Muscle of leg (tissue), 11 donors: ENCODE results near the gene IQCE. TPM values are rescaled to one million over a fixed set of nuclear protein-coding genes. Genes with fewer than 3 reads are reported as not detected.

ENCODE experiments used
- DNase-seq: peaks from one replicate; pipeline ENCODE4 v3.0.0; 2013
- H3K27ac ChIP-seq: one replicate; pipeline ENCODE4 v1.5.1; 2013; ENCODE audit warnings: mild to moderate bottlenecking, low read length, control low read depth
- H3K27me3 ChIP-seq: one replicate; pipeline ENCODE4 v1.6.1; 2013; ENCODE audit warnings: low read length; ENCODE audit not compliant: control insufficient read depth, insufficient read depth
- H3K36me3 ChIP-seq: one replicate; pipeline ENCODE4 v1.6.1; 2013; ENCODE audit warnings: low read length; ENCODE audit not compliant: control insufficient read depth, insufficient read depth
- H3K4me1 ChIP-seq: one replicate; pipeline ENCODE4 v1.6.1; 2013; ENCODE audit warnings: low read length; ENCODE audit not compliant: control insufficient read depth, insufficient read depth
- H3K4me3 ChIP-seq: one replicate; pipeline ENCODE4 v1.5.1; 2013; ENCODE audit warnings: low read length, control low read depth
- H3K9me3 ChIP-seq: replicated peaks from 2 replicates; pipeline ENCODE4 v1.6.1; 2013; ENCODE audit warnings: low read depth, low read length; ENCODE audit not compliant: control insufficient read depth
- WGBS: methylation state at CpG from one replicate; pipeline ENCODE4 v1.1.5; 2013; ENCODE audit warnings: missing lambda C conversion rate; ENCODE audit not compliant: insufficient coverage; 5-methylcytosine and 5-hydroxymethylcytosine counted together
- polyA plus RNA-seq, 8 donors: library from polyadenylated mRNA; unstranded; fragments of 120-200 nt; gene quantifications; one replicate each; pipeline versions ENCODE4 v1.2.1 to v1.2.3, GENCODE V29; 2013; ENCODE audit warnings: inconsistent platforms in 1 of 8, low replicate concordance in 1 of 8; ENCODE audit not compliant: insufficient read length in 8 of 8, insufficient read depth in 1 of 8
- total RNA-seq: library from RNA; stranded (reverse); fragments of 120-200 nt; gene quantifications from one replicate; pipeline ENCODE4 v1.2.4, GENCODE V29; 2013

Gene IQCE
- total and polyA plus RNA-seq, 9 donors = 4.7 to 9.6 (median 7.1) TPM

- 37% methylated on average over 18 of the region's 22 CpGs for WGBS
- peak; percentile 42 for DNase-seq
- H3K4me1 ChIP-seq = peaks cover 77% of the 10 kb centered on the region
- H3K9me3 ChIP-seq = no peaks in the 10 kb centered on the region
- no peak overlapping the region for H3K4me3 ChIP-seq
- no peaks in the 10 kb centered on the region for H3K36me3 ChIP-seq
- no peaks in the 10 kb centered on the region for H3K27me3 ChIP-seq
- no peak overlapping the region for H3K27ac ChIP-seq
Measured at GRCh38 chr7:2617325-2617905, 58.6 kb downstream of the IQCE start.

GRCh38 chr7:2619116-2619515, 60.3 kb downstream of the IQCE start:
- peak; percentile 81 for DNase-seq
- Histone ChIP-seq H3K27ac (peak overlapping the region; percentile 62), H3K9me3 (no peaks in the 10 kb centered on the region), H3K36me3 (no peaks in the 10 kb centered on the region), H3K4me3 (no peak overlapping the region), H3K27me3 (no peaks in the 10 kb centered on the region), H3K4me1 (peaks cover 77% of the 10 kb centered on the region)
- 27% methylated on average over 4 of the region's 9 CpGs for WGBS

GRCh38 chr7:2621061-2621828, 62.5 kb downstream of the IQCE start:
- WGBS = 12% methylated on average over 16 of the region's 23 CpGs
- no peak overlapping the region for H3K4me3 ChIP-seq
- H3K27ac ChIP-seq = peak overlapping the region; percentile 87
- peaks cover 76% of the 10 kb centered on the region for H3K4me1 ChIP-seq
- H3K9me3 ChIP-seq = no peaks in the 10 kb centered on the region
- H3K36me3 ChIP-seq = no peaks in the 10 kb centered on the region
- no peaks in the 10 kb centered on the region for H3K27me3 ChIP-seq
- DNase-seq = peak; percentile 87

- no peaks in the 10 kb centered on the region for H3K27me3 ChIP-seq
- no peaks in the 10 kb centered on the region for H3K36me3 ChIP-seq
- peaks cover 77% of the 10 kb centered on the region for H3K4me1 ChIP-seq
- WGBS = 23% methylated on average over 11 of the region's 12 CpGs
- peak; percentile 93 for DNase-seq
- H3K9me3 ChIP-seq = no peaks in the 10 kb centered on the region
- no peak overlapping the region for H3K4me3 ChIP-seq
- H3K27ac ChIP-seq = peak overlapping the region; percentile 87
Measured at GRCh38 chr7:2621948-2622640, 63.3 kb downstream of the IQCE start.

- H3K27me3 ChIP-seq = no peaks in the 10 kb centered on the region
- no peaks in the 10 kb centered on the region for H3K9me3 ChIP-seq
- peak overlapping the region; percentile 87 for H3K27ac ChIP-seq
- no peak for DNase-seq
- H3K36me3 ChIP-seq = no peaks in the 10 kb centered on the region
- WGBS = 56% methylated on average over 13 of the region's 19 CpGs
- peaks cover 77% of the 10 kb centered on the region for H3K4me1 ChIP-seq
- H3K4me3 ChIP-seq = no peak overlapping the region
Measured at GRCh38 chr7:2622869-2623697, 64.3 kb downstream of the IQCE start.

GRCh38 chr7:2623698-2624014, 64.9 kb downstream of the IQCE start:
- DNase-seq = no peak

GRCh38 chr7:2624293-2624886, 65.6 kb downstream of the IQCE start:
- WGBS = 67% methylated on average over 15 of the region's 18 CpGs
- Histone ChIP-seq H3K36me3 (no peaks in the 10 kb centered on the region), H3K4me3 (no peak overlapping the region), H3K9me3 (no peaks in the 10 kb centered on the region), H3K4me1 (peaks cover 66% of the 10 kb centered on the region), H3K27me3 (no peaks in the 10 kb centered on the region), H3K27ac (no peak overlapping the region)
- no peak for DNase-seq

More at GRCh38 chr7:2623698-2624014, 64.9 kb downstream of the IQCE start:
- no peak overlapping the region for H3K4me3 ChIP-seq
- H3K27ac ChIP-seq = no peak overlapping the region
- no peaks in the 10 kb centered on the region for H3K36me3 ChIP-seq
- H3K9me3 ChIP-seq = no peaks in the 10 kb centered on the region
- WGBS = 92% methylated on average over 2 of the region's 10 CpGs
- no peaks in the 10 kb centered on the region for H3K27me3 ChIP-seq
- peaks cover 73% of the 10 kb centered on the region for H3K4me1 ChIP-seq

- DNase-seq = peak; percentile 98
- H3K9me3 ChIP-seq = no peaks in the 10 kb centered on the region
- H3K27me3 ChIP-seq = no peaks in the 10 kb centered on the region
- peak overlapping the region; percentile 93 for H3K27ac ChIP-seq
- H3K4me1 ChIP-seq = peaks cover 73% of the 10 kb centered on the region
- H3K36me3 ChIP-seq = no peaks in the 10 kb centered on the region
- no peak overlapping the region for H3K4me3 ChIP-seq
- WGBS = 10% methylated on average over 16 of the region's 20 CpGs
Measured at GRCh38 chr7:2626498-2627117, 67.8 kb downstream of the IQCE start.

GRCh38 chr7:2627258-2628129, 68.7 kb downstream of the IQCE start:
- no peaks in the 10 kb centered on the region for H3K9me3 ChIP-seq
- no peak overlapping the region for H3K4me3 ChIP-seq
- H3K27ac ChIP-seq = peak overlapping the region; percentile 93
- 82% methylated on average over 5 of the region's 9 CpGs for WGBS
- no peaks in the 10 kb centered on the region for H3K36me3 ChIP-seq
- H3K4me1 ChIP-seq = peaks cover 66% of the 10 kb centered on the region
- no peak for DNase-seq
- no peaks in the 10 kb centered on the region for H3K27me3 ChIP-seq
